ENCODE measurements around the gene MAGIX. TPM values are rescaled to one million over a fixed set of nuclear protein-coding genes. Genes with fewer than 3 reads are reported as not detected.

MAGIX gene
- total RNA-seq, 2 donors from 2014 or later, result 16.0 to 16.6 TPM

GRCh38 chrX:49204709-49205108 is 42.2 kb downstream of the MAGIX start:
- H3K36me3 ChIP-seq, result no peaks in the 10 kb centered on the region
- no peak for DNase-seq (ENCODE audit: low spot score)
- intact Hi-C loops (cut with DNase I), result no loop called here
- H3K4me1 ChIP-seq (replicated peaks), result no peaks in the 10 kb centered on the region
- no peaks in the 10 kb centered on the region for H3K9me3 ChIP-seq
- TF ChIP-seq CTCF (IDR thresholded peaks at IDR 0.05), result no peak
- H3K27ac ChIP-seq, result no peak overlapping the region
- 61% methylated on average over 4 of the region's 4 CpGs for WGBS
- no peaks in the 10 kb centered on the region for H3K27me3 ChIP-seq (replicated peaks; ENCODE audit: insufficient read depth)
- H3K4me3 ChIP-seq, result no peak overlapping the region

GRCh38 chrX:49205443-49205842 is 42.9 kb downstream of the MAGIX start:
- no peaks in the 10 kb centered on the region for H3K36me3 ChIP-seq
- WGBS, result 83% methylated on average over 10 of the region's 13 CpGs
- no peak overlapping the region for H3K27ac ChIP-seq
- no peaks in the 10 kb centered on the region for H3K9me3 ChIP-seq
- H3K27me3 ChIP-seq (replicated peaks; ENCODE audit: insufficient read depth), result no peaks in the 10 kb centered on the region
- TF ChIP-seq POLR2AphosphoS5 (IDR thresholded peaks at IDR 0.05) (no peak), POLR2A (IDR thresholded peaks at IDR 0.05) (no peak), CTCF (IDR thresholded peaks at IDR 0.05) (no peak)
- no peaks in the 10 kb centered on the region for H3K4me1 ChIP-seq (replicated peaks)
- no peak overlapping the region for H3K4me3 ChIP-seq
- DNase-seq (ENCODE audit: low spot score), result no peak
- intact Hi-C loops (cut with DNase I), result no loop called here

- no peak for DNase-seq (ENCODE audit: low spot score)
- no peaks in the 10 kb centered on the region for H3K4me1 ChIP-seq (replicated peaks)
- WGBS, result 71% methylated on average over 2 of the region's 8 CpGs
- no peak overlapping the region for H3K27ac ChIP-seq
- H3K4me3 ChIP-seq, result no peak overlapping the region
- H3K36me3 ChIP-seq, result no peaks in the 10 kb centered on the region
- TF ChIP-seq POLR2A (IDR thresholded peaks at IDR 0.05) (no peak), POLR2AphosphoS5 (IDR thresholded peaks at IDR 0.05) (no peak), CTCF (IDR thresholded peaks at IDR 0.05) (no peak)
- no peaks in the 10 kb centered on the region for H3K9me3 ChIP-seq
- no peaks in the 10 kb centered on the region for H3K27me3 ChIP-seq (replicated peaks; ENCODE audit: insufficient read depth)
- intact Hi-C loops (cut with DNase I), result no loop called here
These were observed 44.0 kb downstream of the MAGIX start for GRCh38 chrX:49206543-49206942.

GRCh38 chrX:49208399-49208798 is 45.8 kb downstream of the MAGIX start:
- DNase-seq (ENCODE audit: low spot score), result no peak
- intact Hi-C loops (cut with DNase I), result no loop called here
- Histone ChIP-seq H3K27ac (no peak overlapping the region), H3K36me3 (no peaks in the 10 kb centered on the region), H3K27me3 (replicated peaks; ENCODE audit: insufficient read depth) (no peaks in the 10 kb centered on the region), H3K4me1 (replicated peaks) (no peaks in the 10 kb centered on the region), H3K4me3 (no peak overlapping the region), H3K9me3 (no peaks in the 10 kb centered on the region)
- TF ChIP-seq POLR2AphosphoS5 (IDR thresholded peaks at IDR 0.05) (no peak), CTCF (IDR thresholded peaks at IDR 0.05) (no peak), POLR2A (IDR thresholded peaks at IDR 0.05) (no peak)
- WGBS, result 89% methylated on average over 5 of the region's 5 CpGs

- no peak overlapping the region for H3K27ac ChIP-seq
- DNase-seq (ENCODE audit: low spot score), result no peak
- H3K4me3 ChIP-seq, result no peak overlapping the region
- intact Hi-C loops (cut with DNase I), result no loop called here
- H3K9me3 ChIP-seq, result no peaks in the 10 kb centered on the region
- no peaks in the 10 kb centered on the region for H3K36me3 ChIP-seq
- H3K4me1 ChIP-seq (replicated peaks), result no peaks in the 10 kb centered on the region
- WGBS, result 32% methylated on average over 20 of the region's 28 CpGs
- no peaks in the 10 kb centered on the region for H3K27me3 ChIP-seq (replicated peaks; ENCODE audit: insufficient read depth)
- TF ChIP-seq POLR2A (IDR thresholded peaks at IDR 0.05), result no peak
- no peak for TF ChIP-seq POLR2AphosphoS5 (IDR thresholded peaks at IDR 0.05)
- TF ChIP-seq CTCF (IDR thresholded peaks at IDR 0.05), result no peak
These were observed 47.1 kb downstream of the MAGIX start for GRCh38 chrX:49209434-49210251.

Data from prostate gland (tissue), 2 donors.